CD14-positive monocyte (primary cell): Measurements from ENCODE around the gene ACACB. TPM values are rescaled to one million over a fixed set of nuclear protein-coding genes. Genes with fewer than 3 reads are reported as not detected.

Source experiments
- DNase-seq, 3 donors: peaks; one replicate each; pipeline ENCODE4 v3.0.0-alpha.2; 2011 to 2022
- H2AFZ ChIP-seq: 2 replicates; pipeline ENCODE4 v1.6.0; 2012; ENCODE audit warnings: mild to moderate bottlenecking, low read depth, low read length, inconsistent platforms; ENCODE audit not compliant: insufficient read depth, poor library complexity, severe bottlenecking
- H3K27ac ChIP-seq, 2 donors: 1 replicate in 1 of 2; 2 replicates in 1 of 2; pipeline ENCODE4 v1.5.1; 2012 to 2013; ENCODE audit warnings: low read length in 2 of 2, control low read depth in 1 of 2, inconsistent platforms in 1 of 2, low read depth in 1 of 2, mild to moderate bottlenecking in 1 of 2
- H3K27me3 ChIP-seq, 2 donors: one replicate each; pipeline versions ENCODE4 v1.6.0 to v1.6.1; 2011 to 2013; ENCODE audit warnings: low read length in 2 of 2; ENCODE audit not compliant: control insufficient read depth in 2 of 2, insufficient read depth in 2 of 2
- H3K36me3 ChIP-seq, 2 donors: replicated peaks in 1 of 2; 1 replicate in 1 of 2; 2 replicates in 1 of 2; pipeline versions ENCODE4 v1.5.1 to v1.6.1; 2012 to 2013; ENCODE audit warnings: low read length in 2 of 2, control low read depth in 1 of 2, inconsistent platforms in 1 of 2, mild to moderate bottlenecking in 1 of 2; ENCODE audit not compliant: insufficient read depth in 2 of 2, control insufficient read depth in 1 of 2
- H3K4me1 ChIP-seq, 2 donors: 1 replicate in 1 of 2; 2 replicates in 1 of 2; pipeline versions ENCODE4 v1.5.1 to v1.6.1; 2012 to 2013; ENCODE audit warnings: low read length in 2 of 2, control low read depth in 1 of 2, inconsistent platforms in 1 of 2, mild to moderate bottlenecking in 1 of 2, moderate library complexity in 1 of 2; ENCODE audit not compliant: insufficient read depth in 2 of 2, control insufficient read depth in 1 of 2
- H3K4me2 ChIP-seq: replicated peaks from 2 replicates; pipeline ENCODE3; 2012; ENCODE audit warnings: low read length, moderate library complexity, mild to moderate bottlenecking; ENCODE audit not compliant: poor library complexity, severe bottlenecking; ENCODE audit errors: extremely low read depth
- H3K4me3 ChIP-seq, 3 experiments: fragments of 200-600 bp in 1 of 3; sonication (generic) in 1 of 3; replicated peaks in 1 of 3; 1 replicate in 2 of 3; 2 replicates in 1 of 3; pipeline ENCODE4 v1.5.1; 2011 to 2013; ENCODE audit warnings: low read length in 3 of 3, mild to moderate bottlenecking in 3 of 3, control low read depth in 2 of 3, low read depth in 2 of 3, inconsistent platforms in 1 of 3, moderate library complexity in 1 of 3
- H3K79me2 ChIP-seq: 2 replicates; pipeline ENCODE4 v1.6.0; 2012; ENCODE audit warnings: mild to moderate bottlenecking, control low read depth, inconsistent platforms, low read length, moderate library complexity; ENCODE audit not compliant: insufficient read depth
- H3K9ac ChIP-seq: 2 replicates; pipeline ENCODE4 v1.6.0; 2017; ENCODE audit warnings: low read length, mild to moderate bottlenecking; ENCODE audit not compliant: insufficient read depth, poor library complexity, severe bottlenecking
- H3K9me3 ChIP-seq, 2 donors: replicated peaks in 1 of 2; 1 replicate in 1 of 2; 2 replicates in 1 of 2; pipeline versions ENCODE4 v1.5.1 to v1.6.1; 2012 to 2013; ENCODE audit warnings: low read length in 2 of 2, control low read depth in 1 of 2; ENCODE audit not compliant: control insufficient read depth in 1 of 2, insufficient read depth in 1 of 2
- H4K20me1 ChIP-seq: 2 replicates; pipeline ENCODE4 v1.6.0; 2012; ENCODE audit warnings: mild to moderate bottlenecking, low read length, control low read depth, moderate library complexity; ENCODE audit not compliant: insufficient read depth
- H3K27ac Mint-ChIP-seq, 7 donors: one replicate each; pipeline ENCODE4 v1.8.0; 2020; ENCODE audit warnings: mild to moderate bottlenecking in 7 of 7, mixed read lengths in 7 of 7, moderate library complexity in 6 of 7, inconsistent platforms in 2 of 7
- H3K27me3 Mint-ChIP-seq, 3 donors: one replicate each; pipeline ENCODE4 v1.8.0; 2021 to 2022; ENCODE audit warnings: low read depth in 3 of 3, mild to moderate bottlenecking in 3 of 3, mixed read lengths in 3 of 3, moderate library complexity in 3 of 3, inconsistent platforms in 1 of 3
- H3K36me3 Mint-ChIP-seq, 2 donors: one replicate each; pipeline ENCODE4 v1.8.0; 2020; ENCODE audit warnings: mixed read lengths in 2 of 2, inconsistent platforms in 1 of 2, mild to moderate bottlenecking in 1 of 2
- H3K4me1 Mint-ChIP-seq: one replicate; pipeline ENCODE4 v1.8.0; 2020; ENCODE audit warnings: mild to moderate bottlenecking, mixed read lengths
- H3K4me3 Mint-ChIP-seq, 2 donors: one replicate each; pipeline ENCODE4 v1.8.0; 2020; ENCODE audit warnings: mild to moderate bottlenecking in 2 of 2, mixed read lengths in 2 of 2, moderate library complexity in 1 of 2
- H3K9me3 Mint-ChIP-seq, 7 donors: one replicate each; pipeline ENCODE4 v1.8.0; 2020 to 2022; ENCODE audit warnings: mixed read lengths in 7 of 7, mild to moderate bottlenecking in 6 of 7, moderate library complexity in 6 of 7, inconsistent platforms in 2 of 7
- CTCF ChIP-seq: fragments of 200-600 bp; IDR thresholded peaks from one replicate; pipeline ENCODE4 v1.8.0; 2022; ENCODE audit warnings: antibody characterized with exemption, mild to moderate bottlenecking
- WGBS: methylation state at CpG from one replicate; pipeline ENCODE4 v1.1.5; 2013; ENCODE audit warnings: missing lambda C conversion rate; ENCODE audit not compliant: insufficient coverage; 5-methylcytosine and 5-hydroxymethylcytosine counted together
- intact Hi-C, 2 donors: fragments of 100-400 bp; cut with micrococcal nuclease; formaldehyde crosslinking; loops; one replicate each; pipeline versions ENCODE4 v1.15.0 to v1.15.1; 2023
- polyA plus RNA-seq, 3 donors: library from polyadenylated mRNA; depleted of rRNA in 1 of 3; unstranded in 2 of 3; stranded (reverse) in 1 of 3; fragments of 300-500 nt in 2 of 3; fragments of >200 nt in 1 of 3; fragmentation: Illumina TruSeq in 2 of 3; gene quantifications; 1 replicate in 2 of 3; 2 replicates in 1 of 3; pipeline ENCODE4 v1.2.3, GENCODE V29; 2012 to 2021

The ACACB gene
- polyA plus RNA-seq, 3 donors: 0.14 to 5.0 (median 1.9) TPM

GRCh38 chr12:109203480-109203879 lies 87.1 kb downstream of the ACACB start:
- no peak for DNase-seq
- H3K4me3 Mint-ChIP-seq: no peak overlapping the region
- 90% methylated on average over 6 of the region's 8 CpGs for WGBS
- no peak overlapping the region for H3K4me3 ChIP-seq
- H3K4me1 Mint-ChIP-seq: no peaks in the 10 kb centered on the region
- TF ChIP-seq CTCF: no peak
- H3K27me3 ChIP-seq: no peaks in the 10 kb centered on the region
- H3K9me3 ChIP-seq: no peaks in the 10 kb centered on the region
- H3K27ac Mint-ChIP-seq: no peak overlapping the region
- H3K9me3 Mint-ChIP-seq: no peaks in the 10 kb centered on the region
- no peak overlapping the region for H3K4me2 ChIP-seq
- peaks cover 0 to 18% of the 10 kb centered on the region in 2 donors for H3K36me3 ChIP-seq
- no peaks in the 10 kb centered on the region for H3K4me1 ChIP-seq
- no peak overlapping the region for H3K9ac ChIP-seq
- no peak overlapping the region for H2AFZ ChIP-seq
- H3K27ac ChIP-seq: no peak overlapping the region
- no peaks in the 10 kb centered on the region for H3K79me2 ChIP-seq
- H3K27me3 Mint-ChIP-seq: no peaks in the 10 kb centered on the region
- intact Hi-C loops: no loop called here
- H4K20me1 ChIP-seq: no peaks in the 10 kb centered on the region
- H3K36me3 Mint-ChIP-seq: peaks cover 33 to 37% of the 10 kb centered on the region in 2 donors

GRCh38 chr12:109209082-109209481 lies 92.7 kb downstream of the ACACB start:
- H3K79me2 ChIP-seq: no peaks in the 10 kb centered on the region
- no peak overlapping the region for H2AFZ ChIP-seq
- H3K9ac ChIP-seq: no peak overlapping the region
- H3K9me3 ChIP-seq: no peaks in the 10 kb centered on the region
- Mint-ChIP-seq H3K4me1 (peaks cover 2% of the 10 kb centered on the region), H3K27me3 (no peaks in the 10 kb centered on the region), H3K9me3 (no peaks in the 10 kb centered on the region), H3K36me3 (peaks cover 20 to 26% of the 10 kb centered on the region in 2 donors), H3K27ac (no peak overlapping the region), H3K4me3 (no peak overlapping the region)
- WGBS: 97% methylated on average over 14 of the region's 14 CpGs
- no peak overlapping the region for H3K4me3 ChIP-seq
- no peak overlapping the region for H3K4me2 ChIP-seq
- no peak overlapping the region for H3K27ac ChIP-seq
- H3K36me3 ChIP-seq: peaks cover 0 to 12% of the 10 kb centered on the region in 2 donors
- no peaks in the 10 kb centered on the region for H4K20me1 ChIP-seq
- H3K27me3 ChIP-seq: no peaks in the 10 kb centered on the region
- TF ChIP-seq CTCF: no peak
- H3K4me1 ChIP-seq: no peaks in the 10 kb centered on the region
- intact Hi-C loops: no loop called here
- DNase-seq: no peak
